Endodermal cell (in vitro differentiated cells): Measurements from ENCODE around the gene DNAH8. TPM values are rescaled to one million over a fixed set of nuclear protein-coding genes. Genes with fewer than 3 reads are reported as not detected.

Source experiments
- DNase-seq: peaks from one replicate; pipeline ENCODE4 v3.0.0-alpha.2; 2017
- H3K27ac ChIP-seq: 2 replicates; pipeline ENCODE4 v1.5.1; 2013; ENCODE audit warnings: mild to moderate bottlenecking, low read depth, low read length, moderate library complexity
- H3K27me3 ChIP-seq: 2 replicates; pipeline ENCODE4 v1.6.1; 2013; ENCODE audit warnings: mild to moderate bottlenecking, low read length, moderate library complexity; ENCODE audit not compliant: insufficient read depth, control insufficient read depth, poor library complexity, severe bottlenecking
- H3K36me3 ChIP-seq: 2 replicates; pipeline ENCODE4 v1.7.0; 2013; ENCODE audit warnings: mild to moderate bottlenecking, low read length, moderate library complexity; ENCODE audit not compliant: control insufficient read depth, insufficient read depth
- H3K4me1 ChIP-seq: one replicate; pipeline ENCODE4 v1.7.0; 2013; ENCODE audit warnings: low read length; ENCODE audit not compliant: control insufficient read depth, insufficient read depth
- H3K4me3 ChIP-seq: 2 replicates; pipeline ENCODE4 v1.5.1; 2013; ENCODE audit warnings: mild to moderate bottlenecking, low read length, moderate library complexity
- H3K9ac ChIP-seq: 2 replicates; pipeline ENCODE4 v1.6.1; 2013; ENCODE audit warnings: mild to moderate bottlenecking, low read length, moderate library complexity; ENCODE audit not compliant: poor library complexity, severe bottlenecking; ENCODE audit errors: extremely low read depth
- H3K9me3 ChIP-seq: 2 replicates; pipeline ENCODE4 v1.6.1; 2013; ENCODE audit warnings: mild to moderate bottlenecking, low read length, moderate library complexity; ENCODE audit not compliant: control insufficient read depth
- H3K27ac Mint-ChIP-seq: 2 replicates; pipeline ENCODE4 v1.8.0; 2020; ENCODE audit warnings: mixed read lengths
- H3K27me3 Mint-ChIP-seq: 2 replicates; pipeline ENCODE4 v1.8.0; 2021; ENCODE audit warnings: mild to moderate bottlenecking, mixed read lengths; ENCODE audit not compliant: insufficient read depth
- H3K36me3 Mint-ChIP-seq: 2 replicates; pipeline ENCODE4 v1.8.0; 2020; ENCODE audit warnings: low read depth, mixed read lengths
- H3K4me1 Mint-ChIP-seq: 2 replicates; pipeline ENCODE4 v1.8.0; 2020; ENCODE audit warnings: mixed read lengths
- H3K4me3 Mint-ChIP-seq: 2 replicates; pipeline ENCODE4 v1.8.0; 2020; ENCODE audit warnings: mild to moderate bottlenecking, moderate library complexity, mixed read lengths
- H3K9me3 Mint-ChIP-seq: 2 replicates; pipeline ENCODE4 v1.8.0; 2020; ENCODE audit warnings: mild to moderate bottlenecking, mixed read lengths
- WGBS, 2 experiments: methylation state at CpG; one replicate each; pipeline versions ENCODE4 v1.1.5 to v1.1.7; 2013; ENCODE audit warnings: missing lambda C conversion rate in 2 of 2, mixed read lengths in 1 of 2; ENCODE audit not compliant: insufficient coverage in 1 of 2, insufficient read length in 1 of 2; 5-methylcytosine and 5-hydroxymethylcytosine counted together
- total RNA-seq, 2 donors: library from RNA; stranded (reverse); fragmentation: NEBNext Ultra II Directional in 1 of 2; extraction: Animal tissue kit (Norgen Biotek cat#: 25700) in 1 of 2; gene quantifications; 2 replicates in 1 of 2; 3 replicates in 1 of 2; pipeline ENCODE4 v1.2.1, GENCODE V29; 2021
- TF ChIP-seq, protein P1 (sequence below): fragments of 200-600 bp; sonication (generic); conservative IDR thresholded peaks from 2 replicates; pipeline ENCODE4 v1.5.0; 2021; ENCODE audit warnings: antibody characterized with exemption, mild to moderate bottlenecking

The DNAH8 gene
- total RNA-seq, 2 donors from 2014 or later: not detected

DNA sequence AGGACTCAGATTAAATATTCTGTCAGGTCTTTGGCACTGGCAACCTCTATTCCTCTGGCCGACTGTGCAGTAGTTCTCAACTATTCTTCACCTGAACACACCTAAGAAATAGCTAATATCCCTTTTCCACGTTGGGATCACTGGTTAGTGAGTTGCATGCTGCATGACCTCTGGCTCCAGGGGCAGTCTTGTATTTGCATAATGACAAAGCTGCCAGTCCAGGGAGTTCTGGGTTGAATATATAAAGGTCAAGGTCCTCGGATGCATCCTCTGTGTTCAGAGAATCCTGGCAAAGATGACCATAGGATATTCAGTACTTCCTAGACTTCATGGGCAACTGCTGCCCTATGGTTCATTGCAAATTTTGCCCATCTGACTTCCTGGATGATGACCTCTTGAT lies 131.2 kb downstream of the DNAH8 start:
- Mint-ChIP-seq H3K9me3 (no peaks in the 10 kb centered on the region), H3K4me3 (no peak overlapping the region), H3K36me3 (no peaks in the 10 kb centered on the region), H3K27me3 (peaks cover 4% of the 10 kb centered on the region), H3K4me1 (peaks cover 12% of the 10 kb centered on the region), H3K27ac (no peak overlapping the region)
- DNase-seq: no peak
- TF ChIP-seq, protein P1, sequence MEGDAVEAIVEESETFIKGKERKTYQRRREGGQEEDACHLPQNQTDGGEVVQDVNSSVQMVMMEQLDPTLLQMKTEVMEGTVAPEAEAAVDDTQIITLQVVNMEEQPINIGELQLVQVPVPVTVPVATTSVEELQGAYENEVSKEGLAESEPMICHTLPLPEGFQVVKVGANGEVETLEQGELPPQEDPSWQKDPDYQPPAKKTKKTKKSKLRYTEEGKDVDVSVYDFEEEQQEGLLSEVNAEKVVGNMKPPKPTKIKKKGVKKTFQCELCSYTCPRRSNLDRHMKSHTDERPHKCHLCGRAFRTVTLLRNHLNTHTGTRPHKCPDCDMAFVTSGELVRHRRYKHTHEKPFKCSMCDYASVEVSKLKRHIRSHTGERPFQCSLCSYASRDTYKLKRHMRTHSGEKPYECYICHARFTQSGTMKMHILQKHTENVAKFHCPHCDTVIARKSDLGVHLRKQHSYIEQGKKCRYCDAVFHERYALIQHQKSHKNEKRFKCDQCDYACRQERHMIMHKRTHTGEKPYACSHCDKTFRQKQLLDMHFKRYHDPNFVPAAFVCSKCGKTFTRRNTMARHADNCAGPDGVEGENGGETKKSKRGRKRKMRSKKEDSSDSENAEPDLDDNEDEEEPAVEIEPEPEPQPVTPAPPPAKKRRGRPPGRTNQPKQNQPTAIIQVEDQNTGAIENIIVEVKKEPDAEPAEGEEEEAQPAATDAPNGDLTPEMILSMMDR: no peak
- H3K4me3 ChIP-seq: no peak overlapping the region
- no peak overlapping the region for H3K9ac ChIP-seq
- H3K9me3 ChIP-seq: no peaks in the 10 kb centered on the region
- WGBS, 2 experiments: 82 to 100% methylated on average over 1 to 3 of the region's 3 CpGs
- H3K27me3 ChIP-seq: no peaks in the 10 kb centered on the region
- no peak overlapping the region for H3K27ac ChIP-seq
- no peaks in the 10 kb centered on the region for H3K4me1 ChIP-seq
- no peaks in the 10 kb centered on the region for H3K36me3 ChIP-seq

DNA sequence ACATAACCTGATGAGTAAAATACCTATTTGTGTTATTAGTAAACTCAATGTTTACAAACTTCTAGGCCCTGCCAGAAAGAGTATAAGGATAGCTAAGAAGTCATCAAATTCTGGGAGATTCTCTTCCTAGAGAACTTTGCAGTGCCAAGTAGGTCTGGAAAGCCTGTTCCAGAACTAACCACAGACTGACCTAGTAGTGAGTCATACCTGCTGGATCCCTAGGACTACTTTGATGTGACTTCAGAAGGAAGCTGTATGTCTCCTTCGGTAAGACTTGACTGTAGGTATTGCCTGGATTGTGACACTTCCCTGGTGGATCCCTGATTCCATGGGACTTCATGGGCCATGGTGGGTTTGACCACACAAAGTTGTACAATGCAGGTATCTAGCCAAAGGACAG lies 131.7 kb downstream of the DNAH8 start:
- Mint-ChIP-seq H3K27ac (no peak overlapping the region), H3K4me3 (no peak overlapping the region), H3K4me1 (peaks cover 12% of the 10 kb centered on the region), H3K27me3 (peaks cover 4% of the 10 kb centered on the region), H3K36me3 (no peaks in the 10 kb centered on the region), H3K9me3 (no peaks in the 10 kb centered on the region)
- Histone ChIP-seq H3K9ac (no peak overlapping the region), H3K4me3 (no peak overlapping the region), H3K9me3 (no peaks in the 10 kb centered on the region), H3K27me3 (no peaks in the 10 kb centered on the region), H3K36me3 (no peaks in the 10 kb centered on the region), H3K27ac (no peak overlapping the region), H3K4me1 (no peaks in the 10 kb centered on the region)
- TF ChIP-seq, protein P1: no peak
- DNase-seq: no peak
- 84 to 100% methylated on average over 1 of the region's 1 CpG for WGBS, 2 experiments

DNA sequence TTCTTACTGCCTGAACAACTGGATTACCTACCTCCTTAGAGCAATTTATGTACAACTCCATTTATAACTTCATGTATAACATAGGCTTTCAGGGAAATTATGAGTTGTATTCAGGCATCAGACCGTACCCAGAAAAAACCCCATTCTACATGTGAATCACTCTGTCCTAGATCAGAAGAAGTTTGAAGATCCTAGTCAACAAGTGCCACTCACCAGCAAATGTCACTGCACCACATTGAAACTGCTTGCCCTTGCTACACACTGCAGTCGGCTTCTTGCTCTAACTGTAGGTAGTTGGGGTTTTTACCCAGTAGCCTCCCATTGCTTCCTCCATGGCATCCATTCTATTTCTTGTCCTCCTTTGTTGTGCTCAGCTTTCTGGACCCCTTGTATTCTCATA lies 132.4 kb downstream of the DNAH8 start:
- no peak for DNase-seq
- Mint-ChIP-seq H3K9me3 (no peaks in the 10 kb centered on the region), H3K4me1 (peaks cover 14% of the 10 kb centered on the region), H3K4me3 (no peak overlapping the region), H3K27me3 (peaks cover 4% of the 10 kb centered on the region), H3K27ac (no peak overlapping the region), H3K36me3 (no peaks in the 10 kb centered on the region)
- no peak overlapping the region for H3K9ac ChIP-seq
- WGBS, 2 experiments: 87% methylated on average over 2 of the region's 2 CpGs; no CpG with 5 or more reads in 1 of the 2 experiments
- H3K4me3 ChIP-seq: no peak overlapping the region
- H3K27ac ChIP-seq: no peak overlapping the region
- H3K9me3 ChIP-seq: no peaks in the 10 kb centered on the region
- no peaks in the 10 kb centered on the region for H3K4me1 ChIP-seq
- H3K27me3 ChIP-seq: no peaks in the 10 kb centered on the region
- H3K36me3 ChIP-seq: no peaks in the 10 kb centered on the region
- TF ChIP-seq, protein P1: no peak
